HEK293 (cell line): ENCODE results near the gene VLDLR.

Experiments used
- CTCF ChIA-PET: fragments of 350-600 bp; formaldehyde crosslinking; extraction: SDS; loops from one replicate; lab custom pipeline; 2021; ENCODE audit warnings: antibody characterized with exemption; lab: Yijun Ruan, JAX
- POLR2A ChIA-PET: fragments of 300-600 bp; formaldehyde crosslinking; extraction: SDS; loops from one replicate; lab custom pipeline; 2020; ENCODE audit warnings: antibody characterized with exemption, inconsistent platforms; lab: Yijun Ruan, JAX
- H3K27ac ChIP-seq: fragments of 200-500 bp; sonication (Bioruptor generic); 2 replicates; pipeline ENCODE4 v1.5.1; 2014; ENCODE audit warnings: low read depth, low read length, control low read depth, inconsistent platforms; ENCODE audit errors: extremely low read depth
- H3K36me3 ChIP-seq, 2 experiments: fragments of 200-500 bp in 1 of 2; sonication (Bioruptor generic) in 1 of 2; 1 replicate in 1 of 2; 2 replicates in 1 of 2; pipeline ENCODE4 v1.5.1; 2014 to 2017; ENCODE audit warnings: inconsistent platforms in 2 of 2, low read length in 2 of 2; ENCODE audit not compliant: control insufficient read depth in 2 of 2, insufficient read depth in 1 of 2
- H3K4me1 ChIP-seq: fragments of 200-500 bp; sonication (Bioruptor generic); 2 replicates; pipeline ENCODE4 v1.5.1; 2014; ENCODE audit warnings: mild to moderate bottlenecking, low read length, inconsistent platforms; ENCODE audit not compliant: control insufficient read depth, insufficient read depth
- H3K4me3 ChIP-seq: 2 replicates; pipeline ENCODE4 v1.5.1; 2011; ENCODE audit warnings: low read depth, mild to moderate bottlenecking, control low read depth, low read length, moderate library complexity
- H3K9me3 ChIP-seq: fragments of 200-500 bp; sonication (Bioruptor generic); 2 replicates; pipeline ENCODE4 v1.5.1; 2014; ENCODE audit warnings: low read depth, low read length, inconsistent platforms; ENCODE audit not compliant: control insufficient read depth, insufficient read depth
- BCL6B ChIP-seq: fragments of 450-650 bp; formaldehyde crosslinking; IDR thresholded peaks from 2 replicates; pipeline ENCODE4 v1.5.1; 2017; ENCODE audit warnings: missing biosample characterization, missing genetic modification characterization
- CTCF ChIP-seq: fragments of 450-650 bp; formaldehyde crosslinking; IDR thresholded peaks from 2 replicates; pipeline ENCODE4 v1.5.1; 2016; ENCODE audit warnings: missing biosample characterization, missing genetic modification characterization
- KLF7 ChIP-seq: fragments of 450-650 bp; formaldehyde crosslinking; IDR thresholded peaks from 2 replicates; pipeline ENCODE4 v1.5.1; 2016; ENCODE audit warnings: missing biosample characterization, missing genetic modification characterization, borderline replicate concordance
- MEIS1 ChIP-seq: sonication (generic); formaldehyde crosslinking; IDR thresholded peaks from 2 replicates; pipeline ENCODE4 v1.8.1; 2022; ENCODE audit warnings: missing genetic modification reagents, mild to moderate bottlenecking, borderline replicate concordance
- PRDM10 ChIP-seq: fragments of 450-650 bp; formaldehyde crosslinking; IDR thresholded peaks from 2 replicates; pipeline ENCODE4 v1.5.1; 2016; ENCODE audit warnings: missing biosample characterization, missing genetic modification characterization
- SCRT1 ChIP-seq: fragments of 450-650 bp; formaldehyde crosslinking; IDR thresholded peaks from 2 replicates; pipeline ENCODE4 v1.5.1; 2016; ENCODE audit warnings: missing biosample characterization, missing genetic modification characterization, borderline replicate concordance
- TSHZ1 ChIP-seq: fragments of 450-650 bp; formaldehyde crosslinking; IDR thresholded peaks from 2 replicates; pipeline ENCODE4 v1.5.1; 2016; ENCODE audit warnings: missing biosample characterization, missing genetic modification characterization, borderline replicate concordance
- ZBTB11 ChIP-seq: fragments of 450-650 bp; formaldehyde crosslinking; conservative IDR thresholded peaks from 2 replicates; pipeline ENCODE4 v1.5.1; 2016; ENCODE audit warnings: low read depth, missing biosample characterization, missing genetic modification characterization
- ZNF121 ChIP-seq: fragments of 450-650 bp; formaldehyde crosslinking; IDR thresholded peaks from 2 replicates; pipeline ENCODE4 v1.5.1; 2016; ENCODE audit warnings: missing biosample characterization, missing genetic modification characterization
- ZNF133 ChIP-seq: fragments of 450-650 bp; formaldehyde crosslinking; IDR thresholded peaks from 2 replicates; pipeline ENCODE4 v1.5.1; 2016; ENCODE audit warnings: missing biosample characterization, missing genetic modification characterization
- ZNF16 ChIP-seq: fragments of 450-650 bp; formaldehyde crosslinking; IDR thresholded peaks from 2 replicates; pipeline ENCODE4 v1.5.1; 2016; ENCODE audit warnings: low read depth, missing biosample characterization, missing genetic modification characterization
- ZNF274 ChIP-seq, 2 experiments: fragments of 200-500 bp in 1 of 2; fragments of 450-650 bp in 1 of 2; sonication (Bioruptor generic) in 1 of 2; formaldehyde crosslinking in 1 of 2; IDR thresholded peaks; 2 replicates each; pipeline versions ENCODE4 v1.5.1 to v1.6.1; 2014 to 2016; ENCODE audit warnings: borderline replicate concordance in 1 of 2, inconsistent platforms in 1 of 2, low read length in 1 of 2, missing biosample characterization in 1 of 2, missing genetic modification characterization in 1 of 2
- ZNF324 ChIP-seq: fragments of 450-650 bp; formaldehyde crosslinking; IDR thresholded peaks from 2 replicates; pipeline ENCODE4 v1.5.1; 2016; ENCODE audit warnings: missing biosample characterization, missing genetic modification characterization
- ZNF473 ChIP-seq: fragments of 450-650 bp; formaldehyde crosslinking; IDR thresholded peaks from 2 replicates; pipeline ENCODE4 v1.5.1; 2017; ENCODE audit warnings: missing biosample characterization, missing genetic modification characterization
- ZNF530 ChIP-seq: fragments of 450-650 bp; formaldehyde crosslinking; IDR thresholded peaks from 2 replicates; pipeline ENCODE4 v1.5.1; 2016; ENCODE audit warnings: low read depth, missing biosample characterization, missing genetic modification characterization
- ZNF585B ChIP-seq: fragments of 450-650 bp; formaldehyde crosslinking; IDR thresholded peaks from 2 replicates; pipeline ENCODE4 v1.5.1; 2016; ENCODE audit warnings: missing biosample characterization, missing genetic modification characterization
- ZNF600 ChIP-seq: fragments of 450-650 bp; formaldehyde crosslinking; IDR thresholded peaks from 2 replicates; pipeline ENCODE4 v1.5.1; 2016; ENCODE audit warnings: missing biosample characterization, missing genetic modification characterization
- ZNF623 ChIP-seq: fragments of 450-650 bp; formaldehyde crosslinking; IDR thresholded peaks from 2 replicates; pipeline ENCODE4 v1.5.1; 2016; ENCODE audit warnings: missing biosample characterization, missing genetic modification characterization
- ZNF629 ChIP-seq: fragments of 450-650 bp; formaldehyde crosslinking; IDR thresholded peaks from 2 replicates; pipeline ENCODE4 v1.5.1; 2017; ENCODE audit warnings: missing biosample characterization, missing genetic modification characterization
- ZNF791 ChIP-seq: fragments of 450-650 bp; formaldehyde crosslinking; IDR thresholded peaks from 2 replicates; pipeline ENCODE4 v1.5.1; 2016; ENCODE audit warnings: missing biosample characterization, missing genetic modification characterization
- ZXDB ChIP-seq: fragments of 450-650 bp; formaldehyde crosslinking; IDR thresholded peaks from 2 replicates; pipeline ENCODE4 v1.5.1; 2016; ENCODE audit warnings: missing biosample characterization, missing genetic modification characterization

Gene VLDLR

GRCh38 chr9:2593744-2594143 is 27.8 kb upstream of the VLDLR start (continued):
- TF ChIP-seq ZNF629 (tag by site-specific recombination) (no peak), ZNF600 (no peak)
- TF ChIP-seq, all 188 proteins: peak for 0

GRCh38 chr9:2595973-2596372 is 25.6 kb upstream of the VLDLR start:
- no peak overlapping the region for H3K27ac ChIP-seq
- ChIA-PET POLR2A (no interaction called here), CTCF (interaction anchor here (0.6 to 0.7 kb wide), 2 partner anchors 66 to 242 kb away, joined by 3 read pairs; no protein-coding TSS in a partner anchor)
- no peak for TF ChIP-seq PRDM10
- no peak for TF ChIP-seq TSHZ1 (tag by site-specific recombination)
- TF ChIP-seq CTCF, result no peak
- no peak for TF ChIP-seq BCL6B
- no peak for TF ChIP-seq ZNF791 (tag by site-specific recombination)
- TF ChIP-seq SCRT1 (tag by site-specific recombination), result no peak
- TF ChIP-seq ZNF121, result no peak
- TF ChIP-seq ZNF530, result no peak
- TF ChIP-seq ZNF274 (IDR thresholded peaks at IDR 0.05; ENCODE audit: low read length), result no peak
- TF ChIP-seq ZNF274 (tag by site-specific recombination; IDR thresholded peaks at IDR 0.05; ENCODE audit: borderline replicate concordance), result no peak
- no peak for TF ChIP-seq ZNF585B
- TF ChIP-seq ZNF473 (tag by site-specific recombination), result no peak
- TF ChIP-seq ZNF623, result no peak
- TF ChIP-seq ZNF324 (tag by site-specific recombination), result no peak
- no peak for TF ChIP-seq MEIS1 (CRISPR knock-in tag)
- TF ChIP-seq ZXDB (tag by site-specific recombination), result no peak
- no peak for TF ChIP-seq KLF7 (tag by site-specific recombination)
- no peak for TF ChIP-seq ZNF133
- TF ChIP-seq ZNF600, result no peak
- TF ChIP-seq ZNF16 (tag by site-specific recombination), result no peak
- no peak for TF ChIP-seq ZBTB11 (tag by site-specific recombination)
- H3K4me3 ChIP-seq, result no peak overlapping the region
- H3K4me1 ChIP-seq, result no peaks in the 10 kb centered on the region; the same call in 1 of the 2 replicates
- no peaks in the 10 kb centered on the region for H3K36me3 ChIP-seq
- H3K9me3 ChIP-seq, result no peaks in the 10 kb centered on the region
